HEK293T (cell line): ENCODE results near the gene VSTM2L.

ENCODE experiments used
- CTCF ChIA-PET: fragments of 350-600 bp; formaldehyde crosslinking; extraction: SDS; loops from one replicate; lab custom pipeline; 2021; ENCODE audit warnings: antibody characterized with exemption, inconsistent platforms; lab: Yijun Ruan, JAX
- POLR2A ChIA-PET: fragments of 350-600 bp; formaldehyde crosslinking; extraction: SDS; loops from one replicate; lab custom pipeline; 2020; ENCODE audit warnings: antibody characterized with exemption, inconsistent platforms; lab: Yijun Ruan, JAX
- DNase-seq: peaks from one replicate; pipeline ENCODE4 v3.0.0; 2012; ENCODE audit warnings: mixed read lengths; ENCODE audit errors: extremely low spot score
- ARNT ChIP-seq: fragments of 450-650 bp; IDR thresholded peaks from 2 replicates; pipeline ENCODE4 v1.6.1; 2017; ENCODE audit warnings: mild to moderate bottlenecking
- BHLHE40 ChIP-seq: fragments of 450-650 bp; IDR thresholded peaks from 2 replicates; pipeline ENCODE4 v1.6.1; 2016; ENCODE audit warnings: mild to moderate bottlenecking, moderate library complexity, borderline replicate concordance
- CTBP1 ChIP-seq: fragments of 450-650 bp; IDR thresholded peaks from 2 replicates; pipeline ENCODE4 v1.6.1; 2016; ENCODE audit warnings: borderline replicate concordance
- ELF4 ChIP-seq: fragments of 450-650 bp; IDR thresholded peaks from 2 replicates; pipeline ENCODE4 v1.6.1; 2017; ENCODE audit warnings: antibody characterized with exemption
- FOXA1 ChIP-seq: fragments of 450-650 bp; IDR thresholded peaks from 2 replicates; pipeline ENCODE4 v1.6.1; 2016; ENCODE audit warnings: mild to moderate bottlenecking
- FOXK2 ChIP-seq: fragments of 450-650 bp; IDR thresholded peaks from 2 replicates; pipeline ENCODE4 v1.6.1; 2016; ENCODE audit warnings: mild to moderate bottlenecking
- FOXM1 ChIP-seq: fragments of 450-650 bp; IDR thresholded peaks from 2 replicates; pipeline ENCODE4 v1.6.1; 2017; ENCODE audit warnings: mild to moderate bottlenecking, borderline replicate concordance
- HDGF ChIP-seq: fragments of 450-650 bp; IDR thresholded peaks from 2 replicates; pipeline ENCODE4 v1.6.1; 2017; ENCODE audit warnings: antibody characterized with exemption, borderline replicate concordance
- L3MBTL2 ChIP-seq: fragments of 450-650 bp; conservative IDR thresholded peaks from 2 replicates; pipeline ENCODE4 v1.6.1; 2016; ENCODE audit warnings: mild to moderate bottlenecking
- LEF1 ChIP-seq: fragments of 450-650 bp; IDR thresholded peaks from 2 replicates; pipeline ENCODE4 v1.6.1; 2017; ENCODE audit warnings: mild to moderate bottlenecking, borderline replicate concordance
- NFRKB ChIP-seq: fragments of 450-650 bp; IDR thresholded peaks from 2 replicates; pipeline ENCODE4 v1.6.1; 2016; ENCODE audit warnings: mild to moderate bottlenecking, moderate library complexity
- PKNOX1 ChIP-seq: fragments of 450-650 bp; IDR thresholded peaks from 2 replicates; pipeline ENCODE4 v1.6.1; 2016
- SP1 ChIP-seq: fragments of 450-650 bp; IDR thresholded peaks from 2 replicates; pipeline ENCODE4 v1.6.1; 2017
- SUZ12 ChIP-seq: fragments of 450-650 bp; IDR thresholded peaks from 2 replicates; pipeline ENCODE4 v1.6.1; 2016; ENCODE audit warnings: mild to moderate bottlenecking
- TARDBP ChIP-seq: fragments of 450-650 bp; IDR thresholded peaks from 2 replicates; pipeline ENCODE4 v1.6.1; 2016
- ZNF384 ChIP-seq: fragments of 450-650 bp; IDR thresholded peaks from 2 replicates; pipeline ENCODE4 v1.6.1; 2016

Gene VSTM2L

DNA sequence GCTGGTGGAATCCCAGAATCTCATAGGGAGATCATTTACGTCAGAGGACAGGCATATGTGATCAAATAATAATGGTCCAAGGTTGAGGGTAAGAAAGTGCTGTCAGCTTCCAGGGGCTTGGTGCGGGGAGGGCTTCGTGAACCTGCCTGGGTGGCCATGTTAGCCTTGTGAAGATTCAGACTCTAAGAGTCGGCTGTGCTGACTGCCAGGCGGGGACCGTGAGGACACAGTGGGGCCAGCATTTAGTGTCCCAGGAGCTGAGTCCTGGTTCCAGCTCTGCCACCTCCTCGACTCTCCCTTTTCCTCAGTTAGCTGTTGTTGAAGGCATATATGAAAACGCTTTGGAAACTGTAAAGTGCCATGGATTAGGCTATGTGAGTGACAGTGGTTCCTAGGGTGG lies 33.5 kb downstream of the VSTM2L start:
- POLR2A ChIA-PET, result no interaction called here
- CTCF ChIA-PET, result no interaction called here
- TF ChIP-seq FOXM1, result no peak
- TF ChIP-seq ELF4, result no peak
- TF ChIP-seq BHLHE40, result no peak
- no peak for TF ChIP-seq CTBP1
- no peak for DNase-seq

DNA sequence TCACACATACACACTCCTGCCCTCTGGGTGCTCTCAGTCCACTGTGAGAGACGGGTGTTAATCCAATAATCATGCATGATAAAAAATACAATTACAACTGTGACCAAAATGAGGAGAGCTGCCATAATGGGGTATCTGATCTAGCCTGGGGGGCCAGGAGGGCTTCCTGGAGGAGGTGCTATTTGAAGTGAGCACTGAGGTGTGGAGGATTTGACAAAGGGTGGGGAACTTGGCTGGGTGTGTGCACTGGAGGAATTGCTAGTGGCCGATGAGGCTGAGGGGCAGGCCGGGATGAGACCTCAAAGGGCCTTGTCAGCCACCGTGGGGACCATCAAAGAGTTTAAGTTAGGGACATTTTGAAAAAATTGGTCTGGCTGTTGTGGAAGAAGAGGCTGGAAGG lies 34.8 kb downstream of the VSTM2L start:
- POLR2A ChIA-PET, result no interaction called here
- DNase-seq, result no peak
- CTCF ChIA-PET, result no interaction called here
- TF ChIP-seq ARNT (no peak), LEF1 (no peak), FOXK2 (no peak), SP1 (no peak), HDGF (no peak)

DNA sequence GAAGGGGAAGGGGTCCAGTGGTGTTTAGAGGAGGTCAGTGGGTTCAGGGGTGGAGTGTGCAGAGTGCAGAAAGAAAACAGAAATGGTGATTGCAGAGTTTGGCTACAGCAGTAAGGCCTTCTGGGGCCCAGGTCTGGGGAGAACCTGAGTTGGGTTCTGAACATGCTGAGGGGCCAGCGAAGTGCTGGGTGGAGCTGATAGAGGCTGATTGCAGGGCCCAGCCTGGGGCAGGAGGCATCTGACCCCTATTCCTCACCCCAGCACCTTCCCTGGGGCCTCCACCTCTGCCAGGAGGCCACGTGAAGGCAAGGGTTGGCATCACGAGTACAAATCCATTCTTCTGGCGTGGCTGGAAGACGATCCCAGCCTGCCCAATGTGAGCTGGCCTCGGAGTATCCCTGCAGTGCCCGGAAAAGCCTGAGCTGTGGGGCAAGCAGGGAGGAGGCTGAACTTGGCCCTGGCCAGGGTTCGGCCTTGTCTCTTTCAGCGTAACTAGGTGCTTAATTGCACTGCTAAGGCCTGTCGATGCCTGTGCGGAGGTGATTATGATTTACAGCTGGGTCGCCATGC lies 35.3 kb downstream of the VSTM2L start:
- POLR2A ChIA-PET, result no interaction called here
- no peak for DNase-seq
- CTCF ChIA-PET, result no interaction called here

GRCh38 chr20:37938954-37939353 lies 36.0 kb downstream of the VSTM2L start:
- ChIA-PET CTCF (no interaction called here), POLR2A (no interaction called here)
- DNase-seq, result no peak
- TF ChIP-seq LEF1 (no peak), NFRKB (no peak), PKNOX1 (no peak), HDGF (no peak), BHLHE40 (no peak), L3MBTL2 (no peak), TARDBP (no peak), SP1 (no peak), ARNT (no peak), CTBP1 (no peak), FOXK2 (no peak), ELF4 (no peak), FOXM1 (no peak), ZNF384 (no peak), FOXA1 (no peak), SUZ12 (no peak)

More for the DNA sequence above, 35.3 kb downstream of the VSTM2L start:
- TF ChIP-seq CTBP1, result no peak
- TF ChIP-seq NFRKB, result no peak
- no peak for TF ChIP-seq LEF1
- TF ChIP-seq FOXA1, result no peak
- no peak for TF ChIP-seq PKNOX1
- no peak for TF ChIP-seq TARDBP
- TF ChIP-seq FOXM1, result no peak
- no peak for TF ChIP-seq FOXK2
- no peak for TF ChIP-seq BHLHE40
- TF ChIP-seq L3MBTL2, result no peak

- POLR2A ChIA-PET, result no interaction called here
- CTCF ChIA-PET, result no interaction called here
- TF ChIP-seq FOXM1, result no peak
- TF ChIP-seq SP1, result no peak
- no peak for TF ChIP-seq CTBP1
- no peak for TF ChIP-seq BHLHE40
- no peak for TF ChIP-seq FOXK2
- TF ChIP-seq HDGF, result no peak
- TF ChIP-seq ELF4, result no peak
- no peak for TF ChIP-seq ARNT
- TF ChIP-seq LEF1, result no peak
- TF ChIP-seq L3MBTL2, result no peak
- TF ChIP-seq FOXA1, result no peak
- TF ChIP-seq ZNF384, result no peak
- no peak for TF ChIP-seq NFRKB
- no peak for DNase-seq
Measured at GRCh38 chr20:37939701-37940560, 37.0 kb downstream of the VSTM2L start.

DNA sequence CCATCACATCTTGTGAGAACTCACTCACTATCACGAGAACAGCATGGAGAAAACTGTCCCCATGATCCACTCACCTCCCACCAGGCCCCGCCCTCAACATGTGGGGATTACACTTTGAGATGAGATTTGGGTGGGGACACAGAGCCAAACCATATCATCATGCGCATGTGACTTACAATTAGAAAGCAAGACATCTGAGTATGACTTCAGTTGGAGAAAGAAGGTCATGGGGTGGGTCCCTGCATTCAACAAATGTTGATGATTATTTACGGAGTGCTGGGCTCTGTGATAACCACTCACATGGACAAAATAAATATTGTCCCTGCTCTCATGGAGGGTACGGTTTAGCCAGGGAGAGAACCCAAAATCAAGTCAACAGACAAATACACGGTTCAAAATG lies 37.9 kb downstream of the VSTM2L start:
- DNase-seq, result no peak
- no peak for TF ChIP-seq LEF1
- no peak for TF ChIP-seq ZNF384
- TF ChIP-seq SUZ12, result no peak
- TF ChIP-seq BHLHE40, result no peak
- TF ChIP-seq L3MBTL2, result no peak
- TF ChIP-seq NFRKB, result no peak
- no peak for TF ChIP-seq HDGF
- POLR2A ChIA-PET, result no interaction called here
- CTCF ChIA-PET, result no interaction called here
